GM10248 (cell line): ENCODE data around the gene TMEM151B.

ENCODE experiments used
- CTCF ChIA-PET: fragments of 300-600 bp; sonication (Branson Sonifier 250); formaldehyde crosslinking; extraction: SDS; loops from one replicate; lab custom pipeline; 2021; ENCODE audit warnings: antibody characterized with exemption; lab: Yijun Ruan, JAX
- POLR2A ChIA-PET: fragments of 350-650 bp; sonication (Branson Sonifier 250); formaldehyde crosslinking; extraction: SDS; loops from one replicate; lab custom pipeline; 2020; ENCODE audit warnings: antibody characterized with exemption; lab: Yijun Ruan, JAX
- DNase-seq: peaks from one replicate; pipeline ENCODE4 v3.0.0; 2012; ENCODE audit errors: extremely low spot score
- TF ChIP-seq, protein P1 (sequence below): IDR thresholded peaks from 2 replicates; pipeline ENCODE4 v1.5.1; 2012; ENCODE audit warnings: mild to moderate bottlenecking, low read depth; ENCODE audit errors: extremely low read depth, missing control alignments, control extremely low read depth

Gene TMEM151B

DNA sequence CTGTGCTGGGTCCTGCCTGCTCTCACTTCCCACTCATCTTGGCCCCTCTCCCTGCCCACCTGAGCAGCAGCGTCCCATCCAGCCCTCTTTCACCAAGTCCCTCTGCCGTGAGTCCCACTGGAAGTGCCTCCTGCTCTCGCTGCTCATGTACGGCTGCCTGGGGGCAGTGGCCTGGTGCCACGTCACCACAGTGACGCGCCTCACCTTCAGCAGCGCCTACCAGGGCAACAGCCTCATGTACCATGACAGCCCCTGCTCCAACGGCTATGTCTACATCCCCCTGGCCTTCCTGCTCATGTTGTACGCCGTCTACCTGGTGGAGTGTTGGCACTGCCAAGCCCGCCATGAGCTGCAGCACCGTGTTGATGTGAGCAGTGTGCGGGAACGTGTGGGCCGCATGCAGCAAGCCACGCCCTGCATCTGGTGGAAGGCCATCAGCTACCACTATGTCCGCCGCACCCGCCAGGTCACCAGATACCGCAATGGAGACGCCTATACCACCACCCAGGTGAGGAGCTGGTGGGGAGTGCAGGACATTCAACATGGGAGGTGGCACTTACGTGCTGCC is 2.8 kb downstream of the TMEM151B start:
- ChIA-PET POLR2A (no interaction called here), CTCF (no interaction called here)
- no peak for DNase-seq
- TF ChIP-seq, protein P1, sequence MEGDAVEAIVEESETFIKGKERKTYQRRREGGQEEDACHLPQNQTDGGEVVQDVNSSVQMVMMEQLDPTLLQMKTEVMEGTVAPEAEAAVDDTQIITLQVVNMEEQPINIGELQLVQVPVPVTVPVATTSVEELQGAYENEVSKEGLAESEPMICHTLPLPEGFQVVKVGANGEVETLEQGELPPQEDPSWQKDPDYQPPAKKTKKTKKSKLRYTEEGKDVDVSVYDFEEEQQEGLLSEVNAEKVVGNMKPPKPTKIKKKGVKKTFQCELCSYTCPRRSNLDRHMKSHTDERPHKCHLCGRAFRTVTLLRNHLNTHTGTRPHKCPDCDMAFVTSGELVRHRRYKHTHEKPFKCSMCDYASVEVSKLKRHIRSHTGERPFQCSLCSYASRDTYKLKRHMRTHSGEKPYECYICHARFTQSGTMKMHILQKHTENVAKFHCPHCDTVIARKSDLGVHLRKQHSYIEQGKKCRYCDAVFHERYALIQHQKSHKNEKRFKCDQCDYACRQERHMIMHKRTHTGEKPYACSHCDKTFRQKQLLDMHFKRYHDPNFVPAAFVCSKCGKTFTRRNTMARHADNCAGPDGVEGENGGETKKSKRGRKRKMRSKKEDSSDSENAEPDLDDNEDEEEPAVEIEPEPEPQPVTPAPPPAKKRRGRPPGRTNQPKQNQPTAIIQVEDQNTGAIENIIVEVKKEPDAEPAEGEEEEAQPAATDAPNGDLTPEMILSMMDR = no peak

DNA sequence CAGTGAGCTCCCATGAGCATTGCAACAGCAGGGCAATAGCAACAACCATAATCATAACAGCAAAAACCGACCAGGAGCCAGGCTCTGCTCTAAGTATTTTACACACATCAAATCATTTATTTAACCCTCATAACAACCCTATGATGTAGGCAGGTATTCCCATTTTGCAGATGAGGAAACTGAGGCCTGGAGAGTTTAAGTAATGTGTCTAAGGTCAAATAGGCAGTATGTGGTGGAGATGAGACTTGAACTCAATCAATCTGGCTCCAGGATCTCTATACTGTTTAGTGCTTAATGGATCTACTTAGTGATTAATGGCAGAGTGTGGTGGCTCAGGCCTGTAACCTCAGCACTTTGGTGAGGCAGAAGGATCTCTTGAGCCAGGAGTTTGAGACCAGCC is 3.4 kb downstream of the TMEM151B start:
- TF ChIP-seq, protein P1 = no peak
- ChIA-PET POLR2A (no interaction called here), CTCF (interaction anchor here (1.4 kb wide), 1 partner anchor 39 kb away, joined by 4 read pairs; the partner anchor contains the start of gene AARS2)
- no peak for DNase-seq

DNA sequence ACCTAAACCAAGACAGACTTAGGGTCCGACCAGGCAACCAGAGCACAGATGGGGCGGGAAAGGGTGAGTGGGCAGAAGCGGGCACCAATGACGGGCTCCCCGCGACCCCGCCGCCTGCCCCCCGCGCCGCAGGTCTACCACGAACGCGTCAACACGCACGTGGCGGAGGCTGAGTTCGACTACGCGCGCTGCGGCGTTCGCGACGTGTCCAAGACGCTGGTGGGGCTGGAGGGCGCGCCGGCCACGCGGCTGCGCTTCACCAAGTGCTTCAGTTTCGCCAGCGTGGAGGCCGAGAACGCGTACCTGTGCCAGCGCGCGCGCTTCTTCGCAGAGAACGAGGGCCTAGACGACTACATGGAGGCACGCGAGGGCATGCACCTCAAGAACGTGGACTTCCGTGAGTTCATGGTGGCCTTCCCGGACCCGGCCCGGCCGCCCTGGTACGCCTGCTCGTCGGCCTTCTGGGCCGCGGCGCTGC is 5.1 kb downstream of the TMEM151B start:
- TF ChIP-seq, protein P1 = no peak
- ChIA-PET CTCF (interaction anchor here (0.7 to 1.4 kb wide), 4 partner anchors 9 to 63 kb away, joined by 3 to 4 read pairs (median 3); partner anchors contain the start of gene AARS2), POLR2A (no interaction called here)
- no peak for DNase-seq

DNA sequence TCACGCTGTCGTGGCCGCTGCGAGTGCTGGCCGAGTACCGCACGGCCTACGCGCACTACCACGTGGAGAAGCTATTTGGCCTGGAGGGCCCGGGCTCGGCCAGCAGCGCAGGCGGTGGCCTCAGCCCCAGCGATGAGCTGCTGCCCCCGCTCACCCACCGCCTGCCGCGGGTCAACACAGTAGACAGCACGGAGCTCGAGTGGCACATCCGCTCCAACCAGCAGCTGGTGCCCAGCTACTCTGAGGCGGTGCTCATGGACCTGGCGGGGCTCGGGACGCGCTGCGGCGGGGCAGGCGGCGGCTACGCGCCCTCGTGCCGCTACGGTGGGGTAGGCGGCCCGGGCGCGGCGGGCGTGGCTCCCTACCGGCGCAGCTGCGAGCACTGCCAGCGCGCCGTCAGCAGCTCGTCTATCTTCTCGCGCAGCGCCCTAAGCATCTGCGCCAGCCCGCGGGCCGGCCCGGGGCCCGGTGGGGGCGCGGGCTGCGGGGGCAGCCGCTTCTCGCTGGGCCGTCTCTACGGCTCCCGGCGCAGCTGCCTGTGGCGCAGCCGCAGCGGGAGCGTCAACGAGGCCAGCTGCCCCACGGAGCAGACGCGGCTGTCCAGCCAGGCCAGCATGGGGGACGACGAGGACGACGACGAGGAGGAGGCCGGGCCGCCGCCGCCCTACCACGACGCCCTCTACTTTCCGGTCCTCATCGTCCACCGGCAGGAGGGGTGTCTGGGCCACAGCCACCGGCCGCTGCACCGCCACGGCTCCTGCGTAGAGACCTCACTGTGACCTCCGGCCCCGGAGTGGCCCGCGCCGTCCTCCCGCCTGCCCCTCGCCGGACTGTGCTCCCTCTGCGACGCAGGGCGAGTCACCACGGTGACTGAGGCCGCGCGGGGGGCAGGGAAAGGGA is 5.7 kb downstream of the TMEM151B start:
- TF ChIP-seq, protein P1 = no peak
- POLR2A ChIA-PET = interaction anchor here (1.3 kb wide), 1 partner anchor 20 kb away, joined by 3 read pairs; no protein-coding TSS in a partner anchor
- CTCF ChIA-PET = interaction anchor here (0.7 to 3.1 kb wide), 4 partner anchors 8 to 62 kb away, joined by 3 to 19 read pairs (median 3); no protein-coding TSS in a partner anchor
- no peak for DNase-seq

DNA sequence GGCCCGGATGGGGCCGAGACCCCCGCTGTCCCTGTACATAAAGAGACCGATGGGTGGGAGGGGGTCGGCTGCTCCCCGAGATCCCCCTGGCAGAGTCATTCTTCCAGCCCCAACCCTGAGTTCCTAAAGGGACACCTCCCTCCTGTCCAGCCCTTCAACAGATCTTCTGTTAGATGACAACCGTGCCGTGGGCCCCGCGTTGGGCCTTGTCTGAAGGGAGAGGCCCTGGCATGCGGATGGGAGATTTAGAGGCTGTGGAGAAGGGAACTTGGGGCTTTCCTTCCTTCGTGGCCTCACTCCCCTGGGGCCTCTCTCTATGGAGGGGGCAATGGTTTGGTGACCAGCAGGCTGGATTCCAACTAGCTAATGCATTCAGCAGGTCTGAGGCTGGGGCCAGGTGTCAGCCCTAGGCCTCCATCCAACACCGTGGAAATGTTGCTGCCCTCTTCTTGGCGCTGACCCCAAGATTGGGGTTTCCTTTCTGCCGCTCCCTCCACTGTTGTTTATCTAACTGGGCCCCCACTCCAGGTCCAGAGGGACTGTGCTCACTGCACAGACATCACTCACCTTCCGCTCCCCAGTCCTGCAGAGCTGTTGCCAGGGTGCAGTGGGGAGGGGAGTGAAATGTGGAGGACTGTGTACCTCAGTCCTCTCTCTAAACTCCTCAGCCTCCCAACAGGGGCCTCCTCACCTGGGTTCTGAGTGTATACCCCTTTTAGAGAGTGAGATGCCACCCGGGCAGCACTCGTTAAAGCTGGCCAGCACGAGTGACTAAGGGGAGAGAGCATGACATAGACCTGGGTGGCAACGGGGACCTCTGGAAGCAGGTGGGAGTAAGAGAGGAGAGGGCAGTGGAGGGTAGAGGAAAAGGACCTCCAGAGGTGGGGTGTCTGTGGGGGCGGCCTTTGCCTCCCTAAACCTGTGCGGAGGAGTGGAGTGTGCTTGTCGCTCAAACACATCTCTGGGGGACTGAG is 6.7 kb downstream of the TMEM151B start:
- TF ChIP-seq, protein P1 = no peak
- no peak for DNase-seq
- CTCF ChIA-PET = interaction anchor here (1.2 to 3.1 kb wide), 6 partner anchors 9 to 104 kb away, joined by 3 to 19 read pairs (median 6); partner anchors contain the start of gene AARS2
- POLR2A ChIA-PET = interaction anchor here (1.3 kb wide), 1 partner anchor 21 kb away, joined by 3 read pairs; no protein-coding TSS in a partner anchor
